ENCODE data around the gene RAB9A.

Gene RAB9A

GRCh38 chrX:13732246-13733067 lies 43.5 kb downstream of the RAB9A start:
- Histone ChIP-seq H3K9ac (ENCODE audit: low read depth, low read length) (no peak overlapping the region), H3K4me1 (ENCODE audit: insufficient read depth, low read length) (no peaks in the 10 kb centered on the region)

GRCh38 chrX:13733506-13733905 lies 44.6 kb downstream of the RAB9A start:
- no peaks in the 10 kb centered on the region for H3K36me3 ChIP-seq (ENCODE audit: insufficient read depth, low read length)
- no peaks in the 10 kb centered on the region for H3K9me3 ChIP-seq (ENCODE audit: control insufficient read depth, insufficient read depth, low read length)
- H3K9ac ChIP-seq (ENCODE audit: low read depth, low read length), result peak overlapping the region; percentile 83
- H3K4me1 ChIP-seq (ENCODE audit: insufficient read depth, low read length), result no peaks in the 10 kb centered on the region

More at GRCh38 chrX:13732246-13733067, 43.5 kb downstream of the RAB9A start:
- no peaks in the 10 kb centered on the region for H3K9me3 ChIP-seq (ENCODE audit: control insufficient read depth, insufficient read depth, low read length)
- no peaks in the 10 kb centered on the region for H3K36me3 ChIP-seq (ENCODE audit: insufficient read depth, low read length)

DNA sequence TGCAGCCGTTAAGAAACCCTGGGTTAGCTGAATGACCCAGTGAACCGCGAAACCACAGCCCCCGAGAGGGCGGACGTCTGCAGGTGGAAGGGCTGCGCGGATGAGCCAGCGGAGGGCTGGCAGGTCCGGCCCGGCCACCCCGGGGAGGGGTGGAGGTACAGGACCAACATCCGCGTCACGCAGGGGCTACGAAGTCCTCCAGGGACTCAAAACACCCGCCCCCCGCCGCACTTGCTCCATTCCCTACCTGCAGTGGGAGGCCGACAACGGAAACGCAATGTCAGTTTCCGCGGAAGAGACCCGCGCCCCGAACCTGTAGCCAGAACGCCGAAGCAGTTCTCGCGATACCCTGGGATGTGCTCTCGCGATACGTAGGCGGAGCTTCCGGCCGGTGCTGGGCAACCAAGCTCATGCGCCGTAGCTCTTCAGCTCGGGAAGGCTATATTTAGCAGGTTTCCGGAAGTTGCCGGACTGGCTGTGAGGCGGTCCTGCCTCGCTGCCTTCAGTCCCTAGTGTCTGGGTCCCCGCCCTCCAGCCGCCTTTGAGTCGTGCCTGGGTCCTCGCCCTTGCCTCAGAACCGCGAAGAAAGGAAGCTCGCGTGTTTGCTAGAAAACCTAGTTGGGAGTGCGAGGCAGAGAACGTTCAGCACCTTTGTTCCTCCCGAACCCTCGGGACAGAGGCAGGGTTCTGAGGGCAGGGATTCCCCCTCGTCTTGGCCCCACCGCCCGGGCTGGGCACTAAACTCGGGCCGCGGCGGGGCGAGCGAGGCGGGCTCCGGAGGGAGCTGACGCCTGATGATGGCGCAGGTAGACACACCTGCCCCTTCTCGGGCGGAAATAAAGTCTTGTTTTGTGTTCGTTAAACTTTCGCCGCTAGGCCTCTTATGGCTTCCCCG lies 45.6 kb downstream of the RAB9A start, which contains the start of the genes OFD1 and TRAPPC2:
Gene OFD1 (plus strand): TSS at position 471 of the 895 bp plus-strand sequence. CDS start 324 bp downstream, at position 795.
Gene TRAPPC2 (minus strand): TSS at position 343 of the 895 bp plus-strand sequence. CDS start 14,657 bp downstream, outside the sequence.
- no peaks in the 10 kb centered on the region for H3K9me3 ChIP-seq (ENCODE audit: control insufficient read depth, insufficient read depth, low read length)
- H3K9ac ChIP-seq (ENCODE audit: low read depth, low read length), result peak within 1 kb of the TSS; percentile 83
- H3K36me3 ChIP-seq (ENCODE audit: insufficient read depth, low read length), result no peaks in the 10 kb centered on the region
- H3K4me1 ChIP-seq (ENCODE audit: insufficient read depth, low read length), result no peaks in the 10 kb centered on the region

- no peak overlapping the region for H3K9ac ChIP-seq (ENCODE audit: low read depth, low read length)
- H3K4me1 ChIP-seq (ENCODE audit: insufficient read depth, low read length), result peaks cover 5% of the 10 kb centered on the region; the same call in 1 of the 2 replicates
- H3K36me3 ChIP-seq (ENCODE audit: insufficient read depth, low read length), result no peaks in the 10 kb centered on the region
- H3K9me3 ChIP-seq (ENCODE audit: control insufficient read depth, insufficient read depth, low read length), result no peaks in the 10 kb centered on the region
Measured at GRCh38 chrX:13741695-13742094, 52.8 kb downstream of the RAB9A start.

DNA sequence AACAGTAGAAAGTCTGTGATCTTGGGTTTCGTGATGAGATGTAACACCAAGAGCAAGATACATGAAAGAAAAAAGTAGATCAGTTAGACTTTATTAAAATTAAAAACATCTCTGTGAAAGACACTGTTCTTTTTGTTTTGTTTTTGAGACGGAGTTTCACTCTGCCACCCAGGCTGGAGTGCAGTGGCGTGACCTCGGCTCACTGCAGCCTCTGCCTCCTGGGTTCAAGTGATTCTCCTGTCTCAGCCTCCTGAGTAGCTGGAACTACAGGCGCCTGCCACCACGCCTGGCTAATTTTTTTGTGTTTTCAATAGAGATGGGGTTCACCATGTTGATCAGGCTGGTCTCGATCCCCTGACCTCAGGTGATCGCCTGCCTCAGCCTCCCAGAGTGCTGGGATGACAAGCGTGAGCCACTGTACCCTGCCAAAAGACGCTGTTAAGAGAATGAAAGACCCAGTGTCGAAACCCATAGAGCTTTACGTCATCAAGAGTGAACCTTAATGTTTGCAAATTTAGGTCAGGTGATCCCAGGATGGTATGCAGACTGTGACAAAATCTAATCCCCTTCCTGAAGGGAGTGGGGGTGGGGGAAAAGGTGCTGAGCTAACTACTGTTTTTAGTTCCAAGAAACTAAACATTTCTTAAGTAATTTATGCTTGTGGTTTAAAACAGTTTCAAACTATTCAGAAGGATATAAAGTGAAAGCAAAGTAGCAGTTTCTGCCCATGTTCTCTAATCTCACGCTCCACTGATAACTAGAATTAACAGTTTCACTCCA lies 53.7 kb downstream of the RAB9A start:
- Histone ChIP-seq H3K9ac (ENCODE audit: low read depth, low read length) (no peak overlapping the region), H3K9me3 (ENCODE audit: control insufficient read depth, insufficient read depth, low read length) (no peaks in the 10 kb centered on the region), H3K36me3 (ENCODE audit: insufficient read depth, low read length) (no peaks in the 10 kb centered on the region)

GRCh38 chrX:13747836-13748235 lies 58.9 kb downstream of the RAB9A start:
- H3K36me3 ChIP-seq (ENCODE audit: insufficient read depth, low read length), result peaks cover 2% of the 10 kb centered on the region; the same call in 1 of the 2 replicates
- H3K4me1 ChIP-seq (ENCODE audit: insufficient read depth, low read length), result peaks cover 1% of the 10 kb centered on the region; the same call in 1 of the 2 replicates

More for the DNA sequence above, 53.7 kb downstream of the RAB9A start:
- peaks cover 5% of the 10 kb centered on the region; the same call in 1 of the 2 replicates for H3K4me1 ChIP-seq (ENCODE audit: insufficient read depth, low read length)

GRCh38 chrX:13748486-13748885 lies 59.6 kb downstream of the RAB9A start:
- Histone ChIP-seq H3K9ac (ENCODE audit: low read depth, low read length) (no peak overlapping the region), H3K9me3 (ENCODE audit: control insufficient read depth, insufficient read depth, low read length) (no peaks in the 10 kb centered on the region), H3K36me3 (ENCODE audit: insufficient read depth, low read length) (peaks cover 2% of the 10 kb centered on the region; the same call in 1 of the 2 replicates), H3K4me1 (ENCODE audit: insufficient read depth, low read length) (no peaks in the 10 kb centered on the region)

More at GRCh38 chrX:13747836-13748235, 58.9 kb downstream of the RAB9A start:
- H3K9me3 ChIP-seq (ENCODE audit: control insufficient read depth, insufficient read depth, low read length), result no peaks in the 10 kb centered on the region
- H3K9ac ChIP-seq (ENCODE audit: low read depth, low read length), result no peak overlapping the region

GRCh38 chrX:13750204-13750603 lies 61.3 kb downstream of the RAB9A start:
- no peaks in the 10 kb centered on the region for H3K4me1 ChIP-seq (ENCODE audit: insufficient read depth, low read length)
- peaks cover 2% of the 10 kb centered on the region; the same call in 1 of the 2 replicates for H3K36me3 ChIP-seq (ENCODE audit: insufficient read depth, low read length)
- no peak overlapping the region for H3K9ac ChIP-seq (ENCODE audit: low read depth, low read length)
- H3K9me3 ChIP-seq (ENCODE audit: control insufficient read depth, insufficient read depth, low read length), result no peaks in the 10 kb centered on the region

GRCh38 chrX:13750812-13751211 lies 61.9 kb downstream of the RAB9A start:
- Histone ChIP-seq H3K9ac (ENCODE audit: low read depth, low read length) (no peak overlapping the region), H3K4me1 (ENCODE audit: insufficient read depth, low read length) (no peaks in the 10 kb centered on the region), H3K9me3 (ENCODE audit: control insufficient read depth, insufficient read depth, low read length) (no peaks in the 10 kb centered on the region), H3K36me3 (ENCODE audit: insufficient read depth, low read length) (peaks cover 2% of the 10 kb centered on the region; the same call in 1 of the 2 replicates)

DNA sequence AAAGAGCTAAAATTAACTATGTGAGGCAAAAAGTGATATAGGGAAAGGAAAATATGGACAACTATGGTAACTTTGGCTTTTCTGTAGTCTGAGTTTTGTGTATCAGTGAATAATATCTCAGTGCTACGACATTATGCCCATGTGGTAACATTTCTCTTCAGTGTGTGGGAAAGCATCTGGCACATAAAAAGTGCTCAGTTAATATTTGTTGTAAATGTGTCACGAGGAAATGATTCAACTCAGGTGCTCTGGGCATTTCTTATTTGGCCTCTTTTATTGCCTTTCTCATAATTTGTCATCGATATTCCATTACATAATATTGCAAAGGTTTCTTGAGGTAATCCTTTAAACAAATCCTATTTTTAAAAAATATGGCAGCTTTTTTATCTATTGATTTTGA lies 63.2 kb downstream of the RAB9A start:
- no peaks in the 10 kb centered on the region for H3K9me3 ChIP-seq (ENCODE audit: control insufficient read depth, insufficient read depth, low read length)
- peaks cover 6% of the 10 kb centered on the region; the same call in 1 of the 2 replicates for H3K36me3 ChIP-seq (ENCODE audit: insufficient read depth, low read length)
- H3K9ac ChIP-seq (ENCODE audit: low read depth, low read length), result no peak overlapping the region
- H3K4me1 ChIP-seq (ENCODE audit: insufficient read depth, low read length), result 0 out of 2 replicates have a peak, but pooled peaks cover 5% of the 10 kb centered on the region

DNA sequence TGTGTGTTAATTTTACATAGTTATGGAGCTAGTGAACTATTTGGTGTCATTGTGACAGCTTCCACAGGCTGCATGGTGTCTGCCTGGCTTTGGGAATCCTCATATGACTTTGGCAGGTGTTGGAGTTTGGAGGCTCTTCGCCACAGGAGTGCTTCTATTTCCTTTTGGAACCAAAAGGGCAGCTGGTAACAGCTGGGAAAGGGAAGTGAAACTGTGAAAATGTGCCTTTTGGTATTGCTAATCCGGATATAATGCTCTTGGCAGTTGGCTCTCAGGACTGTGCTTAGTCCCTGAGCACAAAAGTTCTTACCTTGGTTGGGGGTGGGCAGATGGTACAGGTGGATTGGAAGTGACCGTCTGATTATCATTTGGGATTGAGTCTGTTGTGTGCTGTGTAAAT lies 63.7 kb downstream of the RAB9A start:
- peaks cover 6% of the 10 kb centered on the region; the same call in 1 of the 2 replicates for H3K36me3 ChIP-seq (ENCODE audit: insufficient read depth, low read length)
- 0 out of 2 replicates have a peak, but pooled peaks cover 5% of the 10 kb centered on the region for H3K4me1 ChIP-seq (ENCODE audit: insufficient read depth, low read length)
- no peak overlapping the region for H3K9ac ChIP-seq (ENCODE audit: low read depth, low read length)
- H3K9me3 ChIP-seq (ENCODE audit: control insufficient read depth, insufficient read depth, low read length), result no peaks in the 10 kb centered on the region

DNA sequence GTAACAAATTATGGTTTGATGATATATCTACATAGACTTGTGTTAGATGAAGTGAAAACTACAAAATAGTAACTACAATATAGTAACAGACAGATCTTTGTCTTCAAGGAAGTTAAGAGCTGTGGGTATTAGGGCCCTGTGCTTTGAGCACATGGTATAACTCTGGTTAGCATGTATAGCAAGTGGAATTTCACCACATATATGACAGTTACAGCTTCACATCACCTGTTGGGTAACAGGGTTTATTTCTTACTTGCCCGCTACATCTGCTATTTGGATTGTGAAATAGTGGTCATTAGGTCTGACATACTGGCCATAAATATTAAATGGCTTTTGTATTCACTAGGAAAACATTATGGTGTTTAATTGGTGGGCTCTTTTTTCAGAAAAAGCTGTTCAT lies 65.8 kb downstream of the RAB9A start:
- peaks cover 12% of the 10 kb centered on the region for H3K36me3 ChIP-seq (ENCODE audit: insufficient read depth, low read length)
- no peak overlapping the region for H3K9ac ChIP-seq (ENCODE audit: low read depth, low read length)
- H3K4me1 ChIP-seq (ENCODE audit: insufficient read depth, low read length), result 0 out of 2 replicates have a peak, but pooled peaks cover 5% of the 10 kb centered on the region
- no peaks in the 10 kb centered on the region for H3K9me3 ChIP-seq (ENCODE audit: control insufficient read depth, insufficient read depth, low read length)

GRCh38 chrX:13755254-13755653 lies 66.3 kb downstream of the RAB9A start:
- Histone ChIP-seq H3K4me1 (ENCODE audit: insufficient read depth, low read length) (0 out of 2 replicates have a peak, but pooled peaks cover 7% of the 10 kb centered on the region), H3K9me3 (ENCODE audit: control insufficient read depth, insufficient read depth, low read length) (no peaks in the 10 kb centered on the region), H3K36me3 (ENCODE audit: insufficient read depth, low read length) (peaks cover 12% of the 10 kb centered on the region), H3K9ac (ENCODE audit: low read depth, low read length) (no peak overlapping the region)
